Adrenal gland (tissue), 5 donors: ENCODE results near the gene SKP1.

Source experiments
- POLR2A ChIP-seq, 2 donors: fragments of 450-650 bp; IDR thresholded peaks; one replicate each; pipeline ENCODE4 v1.6.1; 2017; ENCODE audit warnings: antibody characterized with exemption in 2 of 2, mild to moderate bottlenecking in 2 of 2, moderate library complexity in 1 of 2
- TF ChIP-seq, protein P1 (sequence below), 6 experiments: fragments of 450-650 bp in 4 of 6; fragments of 200-600 bp in 2 of 6; sonication (generic) in 1 of 6; IDR thresholded peaks; 1 replicate in 5 of 6; 2 replicates in 1 of 6; pipeline versions ENCODE4 v1.5.1 to v1.8.0; 2016 to 2021; ENCODE audit warnings: antibody characterized with exemption in 6 of 6, mild to moderate bottlenecking in 2 of 6, moderate library complexity in 1 of 6
- donor health status: DM: no; HTN: no; CAD: no.

DNA sequence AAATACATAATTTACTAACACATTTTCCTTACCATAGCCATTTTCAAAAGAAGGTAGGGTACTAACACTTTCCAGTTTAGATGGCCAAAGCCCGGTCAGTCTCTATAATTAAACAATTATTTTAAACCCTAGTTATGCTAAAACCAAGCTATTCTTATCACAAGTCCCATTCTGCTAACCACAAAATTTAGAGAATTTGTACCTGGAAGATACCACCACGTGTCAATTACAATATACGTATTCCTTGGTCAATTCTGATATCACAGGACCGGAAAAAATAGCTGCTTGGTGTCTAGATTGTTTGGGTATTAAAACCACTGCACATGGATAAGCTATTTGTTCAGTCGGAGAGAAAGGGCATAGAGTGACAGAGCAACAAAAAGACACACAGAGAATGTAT lies 18.9 kb upstream of the SKP1 start:
- TF ChIP-seq POLR2A (IDR thresholded peaks at IDR 0.05): no peak
- TF ChIP-seq, protein P1, sequence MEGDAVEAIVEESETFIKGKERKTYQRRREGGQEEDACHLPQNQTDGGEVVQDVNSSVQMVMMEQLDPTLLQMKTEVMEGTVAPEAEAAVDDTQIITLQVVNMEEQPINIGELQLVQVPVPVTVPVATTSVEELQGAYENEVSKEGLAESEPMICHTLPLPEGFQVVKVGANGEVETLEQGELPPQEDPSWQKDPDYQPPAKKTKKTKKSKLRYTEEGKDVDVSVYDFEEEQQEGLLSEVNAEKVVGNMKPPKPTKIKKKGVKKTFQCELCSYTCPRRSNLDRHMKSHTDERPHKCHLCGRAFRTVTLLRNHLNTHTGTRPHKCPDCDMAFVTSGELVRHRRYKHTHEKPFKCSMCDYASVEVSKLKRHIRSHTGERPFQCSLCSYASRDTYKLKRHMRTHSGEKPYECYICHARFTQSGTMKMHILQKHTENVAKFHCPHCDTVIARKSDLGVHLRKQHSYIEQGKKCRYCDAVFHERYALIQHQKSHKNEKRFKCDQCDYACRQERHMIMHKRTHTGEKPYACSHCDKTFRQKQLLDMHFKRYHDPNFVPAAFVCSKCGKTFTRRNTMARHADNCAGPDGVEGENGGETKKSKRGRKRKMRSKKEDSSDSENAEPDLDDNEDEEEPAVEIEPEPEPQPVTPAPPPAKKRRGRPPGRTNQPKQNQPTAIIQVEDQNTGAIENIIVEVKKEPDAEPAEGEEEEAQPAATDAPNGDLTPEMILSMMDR (IDR thresholded peaks at IDR 0.05): no peak
